ENCODE data around the gene KCNJ16. TPM values are rescaled to one million over a fixed set of nuclear protein-coding genes. Genes with fewer than 3 reads are reported as not detected.

Gene KCNJ16
- total RNA-seq, 3 donors from 2014 or later = not detected

- Mint-ChIP-seq H3K9me3 (peaks cover 3% of the 10 kb centered on the region), H3K36me3 (ENCODE audit: insufficient read depth) (no peaks in the 10 kb centered on the region), H3K27me3 (ENCODE audit: low read depth) (peaks cover 3% of the 10 kb centered on the region), H3K4me1 (ENCODE audit: low read depth) (no peaks in the 10 kb centered on the region), H3K4me3 (no peak overlapping the region)
- no peak for ATAC-seq
- DNase-seq = no peak
Measured at GRCh38 chr17:70076189-70076588, 1.2 kb downstream of the KCNJ16 start.

- Mint-ChIP-seq H3K9me3 (peaks cover 3% of the 10 kb centered on the region), H3K36me3 (ENCODE audit: insufficient read depth) (no peaks in the 10 kb centered on the region), H3K27me3 (ENCODE audit: low read depth) (peaks cover 4% of the 10 kb centered on the region), H3K4me1 (ENCODE audit: low read depth) (no peaks in the 10 kb centered on the region), H3K4me3 (no peak overlapping the region)
- DNase-seq (no peak), ATAC-seq (no peak)
Measured at GRCh38 chr17:70076831-70077230, 1.8 kb downstream of the KCNJ16 start.

- peaks cover 2% of the 10 kb centered on the region for H3K27me3 Mint-ChIP-seq (ENCODE audit: low read depth)
- DNase-seq (no peak), ATAC-seq (no peak)
- H3K4me1 Mint-ChIP-seq (ENCODE audit: low read depth) = no peaks in the 10 kb centered on the region
- H3K9me3 Mint-ChIP-seq = peaks cover 3% of the 10 kb centered on the region
- no peak overlapping the region for H3K4me3 Mint-ChIP-seq
- no peaks in the 10 kb centered on the region for H3K36me3 Mint-ChIP-seq (ENCODE audit: insufficient read depth)
Measured at GRCh38 chr17:70078549-70078948, 3.5 kb downstream of the KCNJ16 start.

GRCh38 chr17:70078994-70079531, 4.0 kb downstream of the KCNJ16 start:
- no peaks in the 10 kb centered on the region for H3K36me3 Mint-ChIP-seq (ENCODE audit: insufficient read depth)

GRCh38 chr17:70080541-70081347, 5.7 kb downstream of the KCNJ16 start:
- Mint-ChIP-seq H3K36me3 (ENCODE audit: insufficient read depth) (no peaks in the 10 kb centered on the region), H3K9me3 (peaks cover 3% of the 10 kb centered on the region), H3K4me1 (ENCODE audit: low read depth) (no peaks in the 10 kb centered on the region), H3K27me3 (ENCODE audit: low read depth) (peaks cover 2% of the 10 kb centered on the region), H3K4me3 (no peak overlapping the region)
- ATAC-seq (no peak), DNase-seq (no peak)

More at GRCh38 chr17:70078994-70079531, 4.0 kb downstream of the KCNJ16 start:
- no peaks in the 10 kb centered on the region for H3K4me1 Mint-ChIP-seq (ENCODE audit: low read depth)
- H3K27me3 Mint-ChIP-seq (ENCODE audit: low read depth) = peaks cover 2% of the 10 kb centered on the region
- DNase-seq (no peak), ATAC-seq (no peak)
- H3K9me3 Mint-ChIP-seq = peaks cover 3% of the 10 kb centered on the region
- H3K4me3 Mint-ChIP-seq = no peak overlapping the region

- Mint-ChIP-seq H3K36me3 (ENCODE audit: insufficient read depth) (no peaks in the 10 kb centered on the region), H3K4me1 (ENCODE audit: low read depth) (no peaks in the 10 kb centered on the region), H3K4me3 (no peak overlapping the region), H3K9me3 (peaks cover 3% of the 10 kb centered on the region), H3K27me3 (ENCODE audit: low read depth) (peaks cover 2% of the 10 kb centered on the region)
- DNase-seq (no peak), ATAC-seq (no peak)
Measured at GRCh38 chr17:70081885-70082284, 6.9 kb downstream of the KCNJ16 start.

- no peak for DNase-seq
- peaks cover 2% of the 10 kb centered on the region for H3K27me3 Mint-ChIP-seq (ENCODE audit: low read depth)
- no peaks in the 10 kb centered on the region for H3K4me1 Mint-ChIP-seq (ENCODE audit: low read depth)
- no peak overlapping the region for H3K4me3 Mint-ChIP-seq
- no peaks in the 10 kb centered on the region for H3K36me3 Mint-ChIP-seq (ENCODE audit: insufficient read depth)
- ATAC-seq = no peak
- H3K9me3 Mint-ChIP-seq = no peaks in the 10 kb centered on the region
Measured at GRCh38 chr17:70084476-70084875, 9.5 kb downstream of the KCNJ16 start.

GRCh38 chr17:70086516-70086915, 11.5 kb downstream of the KCNJ16 start:
- no peak for ATAC-seq
- Mint-ChIP-seq H3K4me1 (ENCODE audit: low read depth) (no peaks in the 10 kb centered on the region), H3K4me3 (no peak overlapping the region), H3K27me3 (ENCODE audit: low read depth) (no peaks in the 10 kb centered on the region), H3K9me3 (no peaks in the 10 kb centered on the region), H3K36me3 (ENCODE audit: insufficient read depth) (no peaks in the 10 kb centered on the region)
- DNase-seq = no peak

- Mint-ChIP-seq H3K36me3 (ENCODE audit: insufficient read depth) (no peaks in the 10 kb centered on the region), H3K9me3 (no peaks in the 10 kb centered on the region), H3K4me3 (no peak overlapping the region), H3K4me1 (ENCODE audit: low read depth) (no peaks in the 10 kb centered on the region), H3K27me3 (ENCODE audit: low read depth) (no peaks in the 10 kb centered on the region)
- ATAC-seq (no peak), DNase-seq (no peak)
Measured at GRCh38 chr17:70089513-70090148, 14.6 kb downstream of the KCNJ16 start.

- Mint-ChIP-seq H3K36me3 (ENCODE audit: insufficient read depth) (no peaks in the 10 kb centered on the region), H3K4me1 (ENCODE audit: low read depth) (no peaks in the 10 kb centered on the region), H3K9me3 (no peaks in the 10 kb centered on the region), H3K27me3 (ENCODE audit: low read depth) (no peaks in the 10 kb centered on the region), H3K4me3 (no peak overlapping the region)
- no peak for DNase-seq
- no peak for ATAC-seq
Measured at GRCh38 chr17:70091005-70091568, 16.1 kb downstream of the KCNJ16 start.

- no peaks in the 10 kb centered on the region for H3K27me3 Mint-ChIP-seq (ENCODE audit: low read depth)
- no peak overlapping the region for H3K4me3 Mint-ChIP-seq
- H3K36me3 Mint-ChIP-seq (ENCODE audit: insufficient read depth) = no peaks in the 10 kb centered on the region
- no peak for DNase-seq
- H3K9me3 Mint-ChIP-seq = no peaks in the 10 kb centered on the region
- ATAC-seq = no peak
- no peaks in the 10 kb centered on the region for H3K4me1 Mint-ChIP-seq (ENCODE audit: low read depth)
Measured at GRCh38 chr17:70091696-70092095, 16.7 kb downstream of the KCNJ16 start.

- no peaks in the 10 kb centered on the region for H3K9me3 Mint-ChIP-seq
- no peaks in the 10 kb centered on the region for H3K36me3 Mint-ChIP-seq (ENCODE audit: insufficient read depth)
- DNase-seq (no peak), ATAC-seq (no peak)
- H3K4me1 Mint-ChIP-seq (ENCODE audit: low read depth) = no peaks in the 10 kb centered on the region
- no peaks in the 10 kb centered on the region for H3K27me3 Mint-ChIP-seq (ENCODE audit: low read depth)
- H3K4me3 Mint-ChIP-seq = no peak overlapping the region
Measured at GRCh38 chr17:70093163-70093562, 18.1 kb downstream of the KCNJ16 start.

GRCh38 chr17:70095455-70095854, 20.4 kb downstream of the KCNJ16 start:
- Mint-ChIP-seq H3K27me3 (ENCODE audit: low read depth) (no peaks in the 10 kb centered on the region), H3K36me3 (ENCODE audit: insufficient read depth) (no peaks in the 10 kb centered on the region)

GRCh38 chr17:70096861-70097260, 21.8 kb downstream of the KCNJ16 start:
- DNase-seq = no peak
- Mint-ChIP-seq H3K4me3 (no peak overlapping the region), H3K27me3 (ENCODE audit: low read depth) (no peaks in the 10 kb centered on the region), H3K9me3 (no peaks in the 10 kb centered on the region), H3K4me1 (ENCODE audit: low read depth) (no peaks in the 10 kb centered on the region), H3K36me3 (ENCODE audit: insufficient read depth) (no peaks in the 10 kb centered on the region)
- ATAC-seq = no peak

More at GRCh38 chr17:70095455-70095854, 20.4 kb downstream of the KCNJ16 start:
- H3K4me3 Mint-ChIP-seq = no peak overlapping the region
- no peaks in the 10 kb centered on the region for H3K4me1 Mint-ChIP-seq (ENCODE audit: low read depth)
- DNase-seq (no peak), ATAC-seq (no peak)
- H3K9me3 Mint-ChIP-seq = no peaks in the 10 kb centered on the region

Data from activated T-cell treated with anti-CD3 and anti-CD28 coated beads, Interleukin-2, amount 50 U/mL, for 4 hours (primary cell).